CD4-positive, alpha-beta T cell treated with Interleukin-12 subunit alpha and Interleukin-12 subunit beta, for 1 hour (primary cell): ENCODE measurements around the gene PDP2.

Experiments
- DNase-seq: peaks from one replicate; pipeline ENCODE4 v3.0.0-alpha.2; 2020

Gene PDP2

GRCh38 chr16:66904846-66905632, 24.7 kb downstream of the PDP2 start:
- DNase-seq, result no peak

GRCh38 chr16:66905633-66906539, 25.6 kb downstream of the PDP2 start:
- peak; percentile 36 for DNase-seq

GRCh38 chr16:66906916-66907836, 26.9 kb downstream of the PDP2 start:
- no peak for DNase-seq

DNA sequence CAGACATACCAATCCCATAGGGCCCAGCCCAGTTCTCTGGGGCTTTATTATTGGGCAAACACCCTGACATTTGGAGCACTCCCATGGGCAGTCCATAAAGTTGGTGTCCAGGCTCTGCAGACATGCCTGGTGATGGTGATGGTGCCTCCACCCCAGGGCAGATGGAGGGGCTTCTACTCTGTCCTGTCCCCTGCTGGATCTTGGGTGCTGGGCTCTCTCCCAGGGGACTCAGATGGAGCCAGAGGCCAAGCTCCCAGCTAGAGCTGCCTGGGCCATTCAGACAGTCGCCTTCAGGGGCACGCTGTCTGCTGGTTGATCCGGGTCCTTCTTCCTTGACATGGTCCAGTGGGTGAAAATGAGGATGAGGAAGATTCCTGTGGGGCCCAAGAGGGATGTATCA, 27.8 kb downstream of the PDP2 start:
- no peak for DNase-seq

GRCh38 chr16:66908762-66909559, 28.6 kb downstream of the PDP2 start:
- DNase-seq, result no peak

DNA sequence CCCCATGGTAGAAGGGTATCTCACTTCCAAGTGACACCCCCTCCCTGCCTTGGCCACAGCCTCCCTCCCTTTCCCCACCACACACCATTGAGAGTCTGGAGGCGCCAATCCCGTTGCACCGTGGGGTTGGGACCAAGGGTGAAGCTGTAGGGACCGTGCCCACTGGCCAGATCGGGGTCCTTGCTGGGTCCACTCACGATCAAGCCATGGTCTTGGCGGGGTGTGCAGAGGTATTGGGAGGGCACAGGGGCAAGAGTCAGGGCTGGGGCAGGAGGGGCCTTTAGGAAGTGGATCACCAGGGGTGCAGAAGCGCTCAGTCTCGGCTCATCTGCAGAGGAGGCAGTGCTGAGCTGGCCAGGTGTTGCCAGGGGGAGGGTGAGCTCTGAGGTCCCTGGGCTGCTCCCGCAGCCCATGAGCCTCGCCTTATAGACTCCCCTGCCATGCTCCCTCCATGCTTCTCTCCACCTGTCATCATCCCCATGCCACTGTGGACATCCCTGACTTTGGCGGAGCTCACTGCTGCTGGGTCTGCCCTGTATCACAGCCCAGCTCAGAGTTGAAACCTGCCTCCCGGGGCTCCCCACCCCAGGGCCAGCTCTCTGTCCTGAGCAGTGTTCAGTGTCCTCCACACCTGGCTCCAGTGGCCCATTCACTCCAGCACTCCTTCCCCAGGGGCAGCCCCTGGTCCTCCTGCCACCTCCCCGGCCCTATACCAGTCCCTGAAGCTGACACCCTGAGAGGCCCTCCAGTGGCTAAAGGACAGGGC, 30.0 kb downstream of the PDP2 start:
- DNase-seq, result no peak

GRCh38 chr16:66911112-66911511, 30.8 kb downstream of the PDP2 start:
- no peak for DNase-seq

DNA sequence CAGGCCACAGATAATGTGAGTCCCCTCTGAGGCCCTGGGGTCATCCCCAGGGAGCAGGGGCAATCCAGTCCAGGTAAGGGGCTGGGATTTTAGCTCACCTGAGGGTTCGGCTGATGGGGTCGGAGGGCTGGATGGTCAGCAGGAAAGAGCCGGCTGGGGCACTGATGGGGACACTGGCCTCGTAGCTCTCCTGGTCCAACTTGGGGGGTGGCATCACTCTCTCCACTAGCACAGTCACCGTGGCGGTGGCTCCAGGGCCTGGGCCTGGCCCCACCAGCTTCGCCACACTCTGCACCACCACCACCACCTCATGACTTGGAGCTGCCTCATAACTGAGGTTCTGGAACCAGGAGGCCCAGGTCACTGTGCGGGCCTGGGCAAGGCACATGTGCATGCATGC, 31.5 kb downstream of the PDP2 start:
- DNase-seq, result no peak

GRCh38 chr16:66913081-66913480, 32.8 kb downstream of the PDP2 start:
- DNase-seq, result no peak

GRCh38 chr16:66913711-66914110, 33.4 kb downstream of the PDP2 start:
- no peak for DNase-seq

- DNase-seq, result no peak
These were observed 34.2 kb downstream of the PDP2 start for GRCh38 chr16:66914541-66914940.

DNA sequence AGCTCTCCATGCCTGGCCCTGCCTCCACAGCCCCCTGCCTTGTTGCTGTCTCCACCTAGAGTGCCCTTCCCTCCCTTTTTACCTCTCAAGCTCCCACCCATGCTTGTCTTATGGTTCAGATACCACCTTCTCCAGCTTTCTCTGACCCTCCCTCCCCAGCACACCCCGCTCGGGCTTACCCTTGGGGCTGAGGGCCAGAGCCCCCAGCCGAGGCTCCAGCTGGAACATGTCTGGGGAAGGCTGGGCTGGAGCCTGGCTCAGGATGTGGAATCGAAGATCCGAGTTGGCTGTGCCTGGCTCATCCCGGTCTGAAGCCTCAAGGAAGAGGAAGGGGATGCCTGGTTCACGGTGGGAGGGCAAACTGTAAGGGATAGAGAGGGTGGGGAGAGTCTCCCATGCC, 34.7 kb downstream of the PDP2 start:
- no peak for DNase-seq

- DNase-seq, result no peak
These were observed 36.2 kb downstream of the PDP2 start for GRCh38 chr16:66916518-66916917.

DNA sequence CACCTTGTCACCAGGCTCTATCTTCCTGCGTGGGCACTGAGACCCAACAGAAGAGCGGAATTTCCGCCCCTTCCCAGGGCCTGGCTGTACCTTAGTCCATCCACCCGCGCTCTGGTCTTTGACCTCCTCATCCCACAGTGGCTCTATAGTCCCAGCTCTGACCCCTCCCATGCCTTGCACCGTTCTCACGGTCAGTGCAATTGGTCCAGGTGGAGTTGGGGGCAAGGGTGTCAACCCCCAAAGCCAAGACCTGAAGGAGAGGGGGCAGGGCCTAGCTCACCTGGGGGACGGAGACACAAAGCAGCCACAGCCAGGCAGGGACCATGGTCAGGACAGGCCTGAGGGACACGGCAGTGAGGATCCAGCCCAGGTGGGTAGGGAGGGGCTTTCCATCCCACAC, 37.4 kb downstream of the PDP2 start:
- no peak for DNase-seq

DNA sequence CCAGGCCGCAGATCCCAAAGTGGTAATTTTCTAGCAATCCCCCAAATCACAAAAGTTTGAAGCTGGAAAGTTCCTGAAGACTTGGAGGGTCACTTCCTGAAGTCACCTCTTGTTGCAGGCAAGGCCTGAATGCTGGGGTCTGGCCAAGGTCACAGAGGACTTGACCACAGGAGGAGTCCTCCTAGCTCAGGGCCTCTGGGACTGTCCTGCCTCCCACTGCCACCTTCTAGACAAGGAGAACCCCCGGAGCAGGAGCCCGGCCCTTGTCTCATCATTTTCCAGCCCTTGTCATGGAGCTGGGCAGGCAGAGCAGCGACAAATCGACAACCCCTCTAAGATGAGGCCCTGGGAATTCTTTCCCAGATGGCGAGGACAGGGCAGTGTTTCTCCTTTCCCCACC, 38.0 kb downstream of the PDP2 start:
- DNase-seq, result no peak

DNA sequence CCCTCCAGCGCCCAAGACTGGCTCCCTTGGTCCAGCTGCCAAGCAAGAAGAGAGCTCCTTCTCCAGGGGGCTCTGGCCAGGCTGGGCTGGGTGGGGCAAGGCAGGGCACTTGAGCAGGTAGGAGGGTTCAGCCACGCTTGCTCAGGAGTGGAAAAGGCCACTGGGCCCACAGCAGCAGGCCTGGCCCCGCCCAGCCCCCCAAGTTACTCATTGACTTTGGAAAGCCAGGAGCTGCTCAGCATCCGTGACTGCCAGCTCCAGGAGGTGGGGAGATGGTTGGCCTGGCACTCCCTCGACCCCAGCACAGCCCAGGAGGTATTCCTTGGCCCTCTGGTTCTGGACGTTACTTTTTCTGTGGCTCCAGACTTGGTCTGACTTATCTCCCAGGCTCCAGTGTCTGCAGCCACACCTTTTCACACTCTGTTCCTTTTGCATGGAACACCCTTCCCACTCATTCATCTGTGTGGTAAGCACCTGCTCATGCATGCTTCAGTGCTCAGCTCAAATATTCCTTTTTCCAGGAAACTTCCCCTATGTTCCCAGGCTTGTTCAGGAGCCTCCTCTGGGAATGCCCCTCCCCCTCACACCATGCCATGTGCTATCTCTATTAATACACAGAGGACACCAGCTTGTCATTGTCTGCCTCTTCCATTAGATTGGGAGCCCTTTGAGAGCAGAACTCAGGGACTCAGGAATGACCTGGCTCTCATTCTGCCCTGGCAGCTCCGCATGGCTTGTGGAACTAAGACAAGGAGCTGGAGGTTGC, 38.7 kb downstream of the PDP2 start, which contains the start of gene CDH16:
TSS of gene CDH16 (minus strand) at position 83 of the 766 bp plus-strand sequence. CDS start 820 bp downstream, outside the sequence.
- no peak for DNase-seq

GRCh38 chr16:66919569-66920298, 39.4 kb downstream of the PDP2 start:
- DNase-seq, result no peak

GRCh38 chr16:66920299-66920590, 39.9 kb downstream of the PDP2 start:
- DNase-seq, result no peak

GRCh38 chr16:66920924-66921680, 40.8 kb downstream of the PDP2 start:
- DNase-seq, result no peak
